Right ventricle myocardium inferior (tissue), 1 donor: ENCODE results near the gene BEAN1. TPM values are rescaled to one million over a fixed set of nuclear protein-coding genes. Genes with fewer than 3 reads are reported as not detected.

ENCODE experiments used
- ATAC-seq: fragments of 200-7000 bp; cut with Tn5 transposase; one replicate; pipeline ENCODE4 v1.9.1; 2020; ENCODE audit warnings: mild to moderate bottlenecking, moderate library complexity
- DNase-seq: peaks from one replicate; pipeline ENCODE4 v3.0.0; 2021; ENCODE audit errors: missing footprints
- intact Hi-C: fragments of 100-400 bp; cut with DNase I; formaldehyde crosslinking; loops from one replicate; pipeline ENCODE4 v1.11.0; 2022
- total RNA-seq: library from RNA; stranded (reverse); fragmentation: NEBNext Ultra II Directional; extraction: Animal tissue kit (Norgen Biotek cat#: 25700); gene quantifications from one replicate; pipeline ENCODE4 v1.2.1, GENCODE V29; 2021
- donor health status: DM: no; HTN: yes; CAD: no; lungs with severe emphysema.

BEAN1 gene
- total RNA-seq, 1 donor from 2014 or later: 2.4 TPM

- DNase-seq: no peak
- no peak for ATAC-seq
- intact Hi-C loops: loop anchor here (5.0 kb wide), 2 partner anchors 111 to 126 kb away; partner anchors contain the start of gene CMTM3
Observed at GRCh38 chr16:66476328-66477027, 49.4 kb downstream of the BEAN1 start.

GRCh38 chr16:66477028-66477515 is 50.0 kb downstream of the BEAN1 start:
- ATAC-seq (no peak), DNase-seq (no peak)
- intact Hi-C loops: loop anchor here (5.0 kb wide), 2 partner anchors 110 to 125 kb away; partner anchors contain the start of gene CMTM3

GRCh38 chr16:66478733-66479511 is 51.8 kb downstream of the BEAN1 start:
- ATAC-seq (peak; percentile 89), DNase-seq (peak; percentile 89)
- intact Hi-C loops: loop anchor here (5.0 kb wide), 2 partner anchors 108 to 123 kb away; partner anchors contain the start of gene CMTM3

GRCh38 chr16:66479661-66480264 is 52.7 kb downstream of the BEAN1 start:
- DNase-seq: no peak
- ATAC-seq: no peak
- intact Hi-C loops: loop anchor here (5.0 kb wide), 2 partner anchors 108 to 123 kb away; partner anchors contain the start of gene CMTM3

GRCh38 chr16:66480265-66481080 is 53.4 kb downstream of the BEAN1 start:
- DNase-seq (no peak), ATAC-seq (no peak)
- intact Hi-C loops: no loop called here

- DNase-seq (no peak), ATAC-seq (no peak)
- intact Hi-C loops: no loop called here
Observed at GRCh38 chr16:66481081-66481942, 54.2 kb downstream of the BEAN1 start.

- intact Hi-C loops: loop anchor here (2.0 kb wide), 1 partner anchor 125 kb away; no protein-coding TSS in a partner anchor
- ATAC-seq: no peak
- DNase-seq: no peak
Observed at GRCh38 chr16:66481943-66482390, 54.9 kb downstream of the BEAN1 start.

- intact Hi-C loops: loop anchor here (1.0 to 2.0 kb wide), 2 partner anchors 76 to 127 kb away; no protein-coding TSS in a partner anchor
- ATAC-seq: peak; percentile 71
- DNase-seq: peak; percentile 94
Observed at GRCh38 chr16:66483689-66484452, 56.8 kb downstream of the BEAN1 start.

- DNase-seq (no peak), ATAC-seq (no peak)
- intact Hi-C loops: no loop called here
Observed at GRCh38 chr16:66484453-66485213, 57.5 kb downstream of the BEAN1 start.

GRCh38 chr16:66485376-66485775 is 58.3 kb downstream of the BEAN1 start:
- DNase-seq (no peak), ATAC-seq (no peak)
- intact Hi-C loops: no loop called here

GRCh38 chr16:66486199-66486772 is 59.2 kb downstream of the BEAN1 start:
- ATAC-seq (no peak), DNase-seq (no peak)
- intact Hi-C loops: no loop called here

- intact Hi-C loops: no loop called here
- ATAC-seq (peak; percentile 60), DNase-seq (no peak)
Observed at GRCh38 chr16:66486773-66487579, 59.9 kb downstream of the BEAN1 start.

- DNase-seq (no peak), ATAC-seq (no peak)
- intact Hi-C loops: no loop called here
Observed at GRCh38 chr16:66487580-66488275, 60.6 kb downstream of the BEAN1 start.

- intact Hi-C loops: no loop called here
- DNase-seq (no peak), ATAC-seq (no peak)
Observed at GRCh38 chr16:66488505-66488904, 61.4 kb downstream of the BEAN1 start.
